Activated CD4-positive, CD25-positive, alpha-beta regulatory T cell (primary cell): ENCODE data around the gene FOXO3.
"Not testable (repeated sequence)": the region's sequence is repeated elsewhere in the genome, so short reads cannot be mapped to it uniquely, and the experiment has no call there.

Experiments used
- DNase-seq, 4 experiments: peaks; one replicate each; lab custom pipeline; 2025; lab: John Stamatoyannopoulos, UW

FOXO3 gene

GRCh38 chr6:108658785-108659184 is 98.1 kb downstream of the FOXO3 start:
- not testable (repeated sequence) for DNase-seq

- DNase-seq = no peak
These were observed 99.5 kb downstream of the FOXO3 start for GRCh38 chr6:108660251-108660650.

GRCh38 chr6:108661430-108661829 is 100.7 kb downstream of the FOXO3 start:
- no peak for DNase-seq

GRCh38 chr6:108661982-108662381 is 101.3 kb downstream of the FOXO3 start:
- DNase-seq = no peak

GRCh38 chr6:108662702-108663101 is 102.0 kb downstream of the FOXO3 start:
- no peak for DNase-seq

- DNase-seq = not testable (repeated sequence)
These were observed 102.9 kb downstream of the FOXO3 start for GRCh38 chr6:108663494-108664064.

- DNase-seq = no peak
These were observed 104.9 kb downstream of the FOXO3 start for GRCh38 chr6:108665495-108666196.

DNA sequence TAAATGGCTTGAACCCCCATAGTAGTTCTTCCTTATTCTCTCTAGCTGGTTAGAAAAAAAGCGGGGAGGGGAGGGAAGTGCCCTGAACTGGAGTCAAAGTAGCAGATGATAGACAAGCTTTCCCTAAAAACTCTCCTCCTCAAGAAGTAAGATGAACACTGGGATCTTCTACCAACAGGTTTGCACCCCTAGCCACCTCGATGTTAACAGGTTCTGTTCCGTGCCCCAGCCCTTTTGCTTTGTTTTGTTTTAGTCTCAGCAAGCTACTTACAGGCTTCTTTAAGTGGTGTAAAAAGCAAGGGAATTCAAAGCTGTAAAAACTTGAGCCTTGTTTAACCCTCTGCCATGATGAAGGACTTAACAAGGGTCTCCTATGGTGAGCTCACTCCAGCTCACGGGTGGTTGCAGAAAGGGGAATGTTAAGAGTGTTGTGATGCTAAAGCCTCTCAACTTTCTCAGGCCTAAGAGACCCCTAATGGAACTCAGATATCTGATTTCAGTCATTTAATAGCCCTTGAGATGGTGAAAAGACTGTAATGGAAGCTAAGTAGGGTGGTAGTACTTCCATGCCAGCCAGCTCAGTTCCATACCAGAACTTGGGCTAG is 106.0 kb downstream of the FOXO3 start:
- DNase-seq = no peak

- no peak for DNase-seq
These were observed 107.3 kb downstream of the FOXO3 start for GRCh38 chr6:108667993-108668392.

DNA sequence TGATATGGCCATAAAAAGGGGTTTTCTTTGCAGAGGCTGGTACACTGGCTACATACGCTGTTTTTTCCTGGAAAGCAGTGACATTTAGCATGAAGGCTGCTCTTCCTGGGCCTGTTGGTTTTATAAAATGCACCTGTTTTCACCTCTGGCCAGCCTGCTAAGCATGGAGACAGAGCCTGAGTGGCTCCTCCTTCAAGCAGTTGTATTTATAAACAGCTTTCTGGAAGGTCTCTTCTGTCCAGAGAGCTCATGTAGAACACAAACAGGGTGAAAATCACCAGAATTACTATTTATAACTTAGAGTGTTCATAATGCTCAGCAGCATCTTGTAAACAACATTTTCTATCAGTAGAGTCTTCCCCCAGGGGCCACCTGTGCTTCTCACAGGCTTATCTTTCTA is 109.0 kb downstream of the FOXO3 start:
- no peak for DNase-seq

DNA sequence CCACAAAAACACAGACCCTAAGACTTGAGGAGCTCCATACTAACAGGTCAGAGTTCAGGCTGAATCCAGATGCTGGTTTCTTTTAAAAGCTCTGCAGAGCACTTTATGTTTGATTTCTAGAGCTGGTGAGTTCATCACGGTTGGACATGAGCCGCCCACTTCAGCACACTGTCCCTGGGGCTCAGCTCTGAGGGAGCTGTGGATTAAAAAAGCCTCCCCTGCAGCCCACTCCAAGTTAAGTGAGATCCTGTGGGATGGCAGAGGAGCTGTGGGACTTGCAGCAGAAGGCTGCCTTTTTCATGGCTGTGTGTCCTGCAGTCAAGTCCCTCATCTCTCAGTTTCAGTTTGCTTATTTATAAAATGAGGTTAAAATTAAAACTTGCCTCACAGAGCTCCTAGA is 110.5 kb downstream of the FOXO3 start:
- DNase-seq = no peak

- DNase-seq = no peak
These were observed 111.1 kb downstream of the FOXO3 start for GRCh38 chr6:108671790-108672189.

DNA sequence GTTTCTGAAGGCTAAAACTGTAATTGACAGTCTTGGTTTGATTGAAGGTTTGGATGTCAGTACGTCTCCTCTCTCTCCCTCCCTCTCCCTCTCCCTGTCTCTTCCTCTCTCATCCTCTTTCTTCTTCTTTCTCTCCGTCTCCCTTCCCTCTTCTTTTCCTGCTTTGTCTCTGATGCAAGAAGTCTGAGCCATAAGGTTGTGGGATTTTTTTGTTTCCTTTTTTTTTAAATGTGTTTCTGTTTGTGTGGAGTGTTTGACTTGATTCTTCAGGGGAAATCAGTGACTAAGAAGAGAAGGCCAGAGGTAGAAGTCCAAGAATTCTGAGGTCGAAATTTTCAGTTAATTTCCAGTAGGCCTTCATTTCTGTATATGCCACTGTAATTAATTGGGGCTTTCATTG is 111.9 kb downstream of the FOXO3 start:
- no peak for DNase-seq

DNA sequence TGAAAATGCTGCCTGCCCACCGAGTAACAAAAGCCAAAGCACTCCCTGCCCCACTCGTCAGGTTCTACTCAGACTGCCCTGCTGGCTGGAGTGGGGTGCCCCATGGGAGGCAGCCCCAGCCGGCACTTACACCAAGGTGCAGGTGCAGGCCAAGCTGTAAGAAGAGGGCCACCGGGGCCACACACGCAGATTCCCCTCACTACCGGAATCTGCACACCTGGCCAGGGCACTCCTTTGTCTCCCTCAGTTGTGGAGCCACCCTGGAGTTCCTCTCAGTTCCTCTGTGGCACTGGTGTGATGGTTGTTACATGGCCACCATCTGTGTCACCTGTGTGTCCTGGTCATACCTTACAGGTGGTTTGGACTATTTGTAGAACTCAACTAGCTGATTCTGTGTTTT is 112.4 kb downstream of the FOXO3 start:
- DNase-seq = no peak

GRCh38 chr6:108673602-108674001 is 112.9 kb downstream of the FOXO3 start:
- no peak for DNase-seq

DNA sequence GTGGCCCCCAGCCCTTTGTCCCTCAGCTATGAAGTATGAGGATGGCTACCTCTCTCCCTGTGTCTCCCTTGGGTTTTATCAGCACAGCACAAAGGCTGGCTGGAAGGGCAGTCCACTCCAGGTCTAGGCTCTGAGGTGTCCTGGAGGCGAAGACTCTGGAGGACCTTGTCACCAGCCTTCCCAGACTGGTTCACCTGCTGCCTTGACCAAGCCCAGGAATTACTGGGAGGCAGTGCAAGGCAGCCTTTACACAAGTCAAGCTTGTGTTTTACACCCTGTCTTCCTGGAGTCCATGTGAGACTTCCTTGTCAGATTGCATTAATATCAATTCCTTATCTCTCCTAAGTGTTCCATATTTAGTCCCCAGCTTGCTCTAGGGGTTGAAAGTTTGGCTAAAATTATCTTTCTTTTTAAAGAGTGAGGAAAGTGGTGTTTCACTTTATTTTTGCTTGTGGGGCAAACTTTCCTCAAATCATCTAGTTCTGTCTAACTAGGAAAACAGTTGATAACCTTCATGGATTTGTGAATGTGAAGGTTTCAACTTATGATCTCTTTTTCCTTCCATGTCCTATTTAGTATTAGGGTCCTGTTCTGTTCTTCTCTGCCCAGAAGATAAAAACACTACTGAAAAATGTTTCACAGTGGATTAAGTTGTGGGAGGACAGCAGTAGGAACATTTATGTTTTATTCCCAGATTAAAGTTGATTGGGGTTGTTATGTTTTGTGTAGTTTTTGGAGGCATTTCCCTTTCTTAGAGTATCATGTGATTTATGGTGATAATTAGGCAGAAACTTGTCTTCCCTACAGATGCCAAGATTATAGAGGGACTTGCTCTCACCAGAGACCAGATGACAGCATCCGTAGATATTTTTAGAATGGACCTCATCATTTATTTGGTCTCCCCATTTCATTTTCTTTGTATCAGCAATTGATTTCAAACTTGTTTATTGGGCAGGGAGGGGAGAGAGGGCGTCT is 114.8 kb downstream of the FOXO3 start:
- DNase-seq = no peak

DNA sequence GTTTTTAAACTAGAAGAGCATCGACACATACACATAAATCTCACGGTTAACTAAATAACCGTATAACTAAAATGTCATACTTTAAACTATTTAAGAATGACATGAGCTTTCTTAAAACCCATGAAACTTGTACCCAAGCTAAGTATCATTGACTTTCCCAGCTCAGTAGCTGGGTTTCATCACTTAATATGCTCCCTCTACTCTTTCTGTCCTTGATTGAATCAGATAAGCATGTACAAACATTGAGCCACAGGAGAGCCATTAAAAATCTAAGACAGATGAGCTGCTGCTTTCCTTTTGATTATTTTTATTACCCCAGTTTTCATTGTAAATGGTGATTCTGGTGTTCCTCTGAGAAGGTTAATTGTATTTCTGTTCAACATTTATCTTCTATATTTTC is 115.8 kb downstream of the FOXO3 start:
- no peak for DNase-seq

- no peak for DNase-seq
These were observed 116.6 kb downstream of the FOXO3 start for GRCh38 chr6:108677357-108677756.

DNA sequence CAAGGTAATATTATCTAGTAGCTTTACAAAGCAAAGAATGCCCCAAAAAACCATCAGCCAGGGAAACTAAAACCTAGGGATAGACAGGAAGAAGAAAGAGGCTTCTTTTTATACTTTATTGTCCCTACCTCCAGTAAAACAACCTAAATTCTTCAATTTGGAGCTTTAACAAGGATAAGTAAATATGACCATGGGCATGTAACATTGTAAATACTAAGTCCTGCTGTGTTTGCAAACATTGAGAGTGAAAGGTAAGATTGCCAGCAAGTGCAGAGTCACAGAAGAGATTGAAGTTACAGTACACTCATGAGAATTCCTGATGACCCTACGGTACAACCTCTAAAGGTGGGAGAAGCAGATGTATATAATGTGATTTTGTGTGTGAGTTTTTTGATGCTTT is 117.2 kb downstream of the FOXO3 start:
- DNase-seq = no peak

- not testable (repeated sequence) for DNase-seq
These were observed 119.6 kb downstream of the FOXO3 start for GRCh38 chr6:108680314-108680713.

DNA sequence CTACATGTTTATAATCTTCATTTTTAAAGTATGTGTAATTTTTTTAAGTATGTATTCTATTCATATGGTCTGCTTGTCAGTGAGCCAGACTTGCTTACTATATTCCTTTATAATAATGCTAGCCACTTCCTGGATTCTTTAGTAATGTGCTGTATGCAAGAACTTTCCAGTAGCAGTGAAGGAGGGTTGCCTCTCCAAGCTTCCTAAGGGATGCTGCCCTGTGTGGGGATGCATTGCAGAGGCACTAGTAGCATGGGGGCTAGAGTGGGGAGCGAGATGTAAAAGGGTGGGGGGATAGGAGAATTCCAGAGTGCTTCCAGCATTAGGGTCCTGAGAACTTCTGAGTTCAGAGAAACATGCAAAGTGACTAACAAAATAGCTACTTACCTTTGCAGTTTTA is 121.0 kb downstream of the FOXO3 start:
- not testable (repeated sequence) for DNase-seq

- DNase-seq = not testable (repeated sequence)
These were observed 121.8 kb downstream of the FOXO3 start for GRCh38 chr6:108682383-108683119.
